Panc1 (cell line): ENCODE data around the gene PPP2R3B. TPM values are rescaled to one million over a fixed set of nuclear protein-coding genes. Genes with fewer than 3 reads are reported as not detected.

Experiments used
- ATAC-seq: fragments of 200-7000 bp; cut with Tn5 transposase; 2 replicates; pipeline ENCODE4 v1.9.1; 2020; ENCODE audit warnings: mild to moderate bottlenecking, moderate library complexity
- BruUV-seq: library from RNA; stranded (reverse); fragments of 400-500 nt; replicated peaks from 2 replicates; lab custom pipeline; 2021; lab: Mats Ljungman, UMichigan
- CTCF ChIA-PET: fragments of 300-600 bp; sonication (Branson Sonifier 250); formaldehyde crosslinking; loops from one replicate; lab custom pipeline; 2022; ENCODE audit warnings: antibody characterized with exemption; lab: Charles Lee
- POLR2A ChIA-PET: fragments of 300-600 bp; sonication (Branson Sonifier 250); formaldehyde crosslinking; loops from one replicate; lab custom pipeline; 2022; ENCODE audit warnings: antibody characterized with exemption; lab: Charles Lee
- DNase-seq: peaks from one replicate; pipeline ENCODE4 v3.0.0-alpha.2; 2010; ENCODE audit warnings: low read depth, low spot score
- H3K27ac ChIP-seq: 2 replicates; pipeline ENCODE4 v1.5.1; 2011; ENCODE audit warnings: mild to moderate bottlenecking, low read length, inconsistent platforms
- H3K27me3 ChIP-seq: fragments of 200-500 bp; sonication (Bioruptor generic); 2 replicates; pipeline ENCODE4 v1.6.0; 2014; ENCODE audit warnings: low read length, inconsistent platforms; ENCODE audit not compliant: control insufficient read depth, insufficient read depth
- H3K36me3 ChIP-seq: fragments of 200-500 bp; sonication (Bioruptor generic); 2 replicates; pipeline ENCODE4 v1.5.1; 2014; ENCODE audit warnings: inconsistent platforms, mild to moderate bottlenecking, low read length, moderate library complexity; ENCODE audit not compliant: control insufficient read depth, insufficient read depth
- H3K4me1 ChIP-seq: 2 replicates; pipeline ENCODE4 v1.5.1; 2011; ENCODE audit warnings: inconsistent platforms, mild to moderate bottlenecking, low read length, moderate library complexity; ENCODE audit not compliant: control insufficient read depth, insufficient read depth
- H3K4me3 ChIP-seq, 2 experiments: 2 replicates each; pipeline ENCODE4 v1.5.1; 2011 to 2012; ENCODE audit warnings: low read depth in 2 of 2, low read length in 2 of 2, mild to moderate bottlenecking in 2 of 2, inconsistent platforms in 1 of 2, moderate library complexity in 1 of 2
- H3K9me3 ChIP-seq: fragments of 200-500 bp; sonication (Bioruptor generic); 2 replicates; pipeline ENCODE4 v1.5.1; 2014; ENCODE audit warnings: low read depth, mild to moderate bottlenecking, inconsistent platforms, low read length, moderate library complexity; ENCODE audit not compliant: control insufficient read depth, insufficient read depth
- POLR2AphosphoS5 ChIP-seq: IDR thresholded peaks from 2 replicates; pipeline ENCODE4 v1.6.1; 2012; ENCODE audit warnings: mild to moderate bottlenecking, low read depth, low read length, moderate library complexity
- SIN3A ChIP-seq: IDR thresholded peaks from 2 replicates; pipeline ENCODE4 v1.6.1; 2012; ENCODE audit warnings: low read depth, mild to moderate bottlenecking, low read length, moderate library complexity, borderline replicate concordance; ENCODE audit not compliant: insufficient read depth
- TCF7L2 ChIP-seq: IDR thresholded peaks from 2 replicates; pipeline ENCODE4 v1.6.1; 2011; ENCODE audit warnings: mild to moderate bottlenecking, low read depth, low read length, inconsistent platforms
- in situ Hi-C: cut with HindIII; loops from 2 replicates; pipeline ENCODE4 v1.10.0; 2016; ENCODE audit warnings: low sequenced_read_pairs, low pct_unique_long_range_greater_than_20kb
- intact Hi-C: fragments of 100-400 bp; cut with micrococcal nuclease; formaldehyde crosslinking; loops from one replicate; pipeline ENCODE4 v1.10.0; 2022; ENCODE audit not compliant: unreplicated experiment
- total RNA-seq: library from RNA; stranded (reverse); gene quantifications from one replicate; pipeline ENCODE4 v1.2.1, GENCODE V29; 2021; ENCODE audit not compliant: unreplicated experiment
- TF ChIP-seq, protein P1 (sequence below), 2 experiments: IDR thresholded peaks; 2 replicates each; pipeline ENCODE4 v1.6.1; 2011 to 2012; ENCODE audit warnings: low read depth in 2 of 2, control low read depth in 1 of 2, low read length in 1 of 2, mild to moderate bottlenecking in 1 of 2, moderate library complexity in 1 of 2; ENCODE audit not compliant: insufficient read depth in 1 of 2
- TF ChIP-seq, protein P2 (sequence below): fragments of 450-650 bp; IDR thresholded peaks from 2 replicates; pipeline ENCODE4 v1.5.1; 2017; ENCODE audit warnings: mild to moderate bottlenecking

The PPP2R3B gene
- total RNA-seq, 1 experiment from 2014 or later, result 19.2 TPM

DNA sequence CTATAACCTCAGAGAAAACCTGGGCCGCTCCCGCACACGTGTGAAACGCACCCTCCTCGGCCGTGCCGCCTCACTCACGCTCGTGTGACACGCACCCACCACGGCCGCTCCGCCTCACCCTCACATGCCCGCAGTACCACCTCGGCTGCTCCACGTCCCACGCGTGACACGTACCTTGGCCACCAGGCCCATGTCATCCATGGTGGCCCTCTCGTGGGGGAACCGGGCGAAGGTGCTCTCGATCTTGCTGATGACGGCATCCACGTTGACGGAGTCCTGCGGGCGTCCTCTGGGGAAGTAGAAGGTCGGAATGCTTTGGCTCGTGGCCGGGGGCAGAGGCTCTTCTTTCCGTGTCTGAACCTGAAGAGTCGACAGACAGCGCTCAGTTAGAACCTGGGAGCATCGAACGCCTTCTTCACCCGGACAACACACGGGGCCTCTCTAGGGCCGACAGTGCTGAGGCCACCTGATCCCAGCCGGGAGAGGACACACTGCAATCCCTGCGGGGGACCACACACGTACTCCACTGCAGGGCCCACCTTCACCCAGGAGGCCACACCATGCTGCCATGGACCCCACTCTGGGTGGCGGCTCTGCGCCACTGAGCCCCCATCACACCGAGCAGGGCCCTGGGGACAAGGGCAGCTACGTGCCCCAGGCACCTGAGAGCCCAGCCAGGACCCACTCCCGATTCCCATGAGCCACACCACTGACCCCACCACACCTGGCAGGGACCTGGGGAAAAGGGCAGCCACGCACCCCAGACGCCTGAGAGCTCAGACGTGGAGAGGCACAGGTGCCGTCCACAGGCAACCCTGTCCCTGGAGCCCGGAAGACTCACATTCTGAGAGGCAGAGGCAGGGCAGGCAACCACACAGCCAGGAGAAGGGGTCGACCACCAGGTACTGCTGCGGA lies 25.2 kb downstream of the PPP2R3B start:
- ATAC-seq, result no peak
- in situ Hi-C loops, result no loop called here
- Histone ChIP-seq H3K27me3 (no peaks in the 10 kb centered on the region), H3K9me3 (no peaks in the 10 kb centered on the region), H3K4me3 (no peak overlapping the region), H3K4me1 (no peaks in the 10 kb centered on the region), H3K36me3 (no peaks in the 10 kb centered on the region), H3K27ac (no peak overlapping the region)
- POLR2A ChIA-PET, result no interaction called here
- CTCF ChIA-PET, result no interaction called here
- no peak for DNase-seq
- intact Hi-C loops, result no loop called here
- TF ChIP-seq SIN3A, result no peak
- TF ChIP-seq, protein P1, sequence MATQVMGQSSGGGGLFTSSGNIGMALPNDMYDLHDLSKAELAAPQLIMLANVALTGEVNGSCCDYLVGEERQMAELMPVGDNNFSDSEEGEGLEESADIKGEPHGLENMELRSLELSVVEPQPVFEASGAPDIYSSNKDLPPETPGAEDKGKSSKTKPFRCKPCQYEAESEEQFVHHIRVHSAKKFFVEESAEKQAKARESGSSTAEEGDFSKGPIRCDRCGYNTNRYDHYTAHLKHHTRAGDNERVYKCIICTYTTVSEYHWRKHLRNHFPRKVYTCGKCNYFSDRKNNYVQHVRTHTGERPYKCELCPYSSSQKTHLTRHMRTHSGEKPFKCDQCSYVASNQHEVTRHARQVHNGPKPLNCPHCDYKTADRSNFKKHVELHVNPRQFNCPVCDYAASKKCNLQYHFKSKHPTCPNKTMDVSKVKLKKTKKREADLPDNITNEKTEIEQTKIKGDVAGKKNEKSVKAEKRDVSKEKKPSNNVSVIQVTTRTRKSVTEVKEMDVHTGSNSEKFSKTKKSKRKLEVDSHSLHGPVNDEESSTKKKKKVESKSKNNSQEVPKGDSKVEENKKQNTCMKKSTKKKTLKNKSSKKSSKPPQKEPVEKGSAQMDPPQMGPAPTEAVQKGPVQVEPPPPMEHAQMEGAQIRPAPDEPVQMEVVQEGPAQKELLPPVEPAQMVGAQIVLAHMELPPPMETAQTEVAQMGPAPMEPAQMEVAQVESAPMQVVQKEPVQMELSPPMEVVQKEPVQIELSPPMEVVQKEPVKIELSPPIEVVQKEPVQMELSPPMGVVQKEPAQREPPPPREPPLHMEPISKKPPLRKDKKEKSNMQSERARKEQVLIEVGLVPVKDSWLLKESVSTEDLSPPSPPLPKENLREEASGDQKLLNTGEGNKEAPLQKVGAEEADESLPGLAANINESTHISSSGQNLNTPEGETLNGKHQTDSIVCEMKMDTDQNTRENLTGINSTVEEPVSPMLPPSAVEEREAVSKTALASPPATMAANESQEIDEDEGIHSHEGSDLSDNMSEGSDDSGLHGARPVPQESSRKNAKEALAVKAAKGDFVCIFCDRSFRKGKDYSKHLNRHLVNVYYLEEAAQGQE (IDR thresholded peaks at IDR 0.05; ENCODE audit: insufficient read depth in 1 of 2, low read depth in 2 of 2, low read length in 1 of 2), result no peak
- TF ChIP-seq, protein P2, sequence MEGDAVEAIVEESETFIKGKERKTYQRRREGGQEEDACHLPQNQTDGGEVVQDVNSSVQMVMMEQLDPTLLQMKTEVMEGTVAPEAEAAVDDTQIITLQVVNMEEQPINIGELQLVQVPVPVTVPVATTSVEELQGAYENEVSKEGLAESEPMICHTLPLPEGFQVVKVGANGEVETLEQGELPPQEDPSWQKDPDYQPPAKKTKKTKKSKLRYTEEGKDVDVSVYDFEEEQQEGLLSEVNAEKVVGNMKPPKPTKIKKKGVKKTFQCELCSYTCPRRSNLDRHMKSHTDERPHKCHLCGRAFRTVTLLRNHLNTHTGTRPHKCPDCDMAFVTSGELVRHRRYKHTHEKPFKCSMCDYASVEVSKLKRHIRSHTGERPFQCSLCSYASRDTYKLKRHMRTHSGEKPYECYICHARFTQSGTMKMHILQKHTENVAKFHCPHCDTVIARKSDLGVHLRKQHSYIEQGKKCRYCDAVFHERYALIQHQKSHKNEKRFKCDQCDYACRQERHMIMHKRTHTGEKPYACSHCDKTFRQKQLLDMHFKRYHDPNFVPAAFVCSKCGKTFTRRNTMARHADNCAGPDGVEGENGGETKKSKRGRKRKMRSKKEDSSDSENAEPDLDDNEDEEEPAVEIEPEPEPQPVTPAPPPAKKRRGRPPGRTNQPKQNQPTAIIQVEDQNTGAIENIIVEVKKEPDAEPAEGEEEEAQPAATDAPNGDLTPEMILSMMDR, result no peak
- TF ChIP-seq POLR2AphosphoS5, result no peak
- TF ChIP-seq TCF7L2, result no peak
- no TSS peak for BruUV-seq

DNA sequence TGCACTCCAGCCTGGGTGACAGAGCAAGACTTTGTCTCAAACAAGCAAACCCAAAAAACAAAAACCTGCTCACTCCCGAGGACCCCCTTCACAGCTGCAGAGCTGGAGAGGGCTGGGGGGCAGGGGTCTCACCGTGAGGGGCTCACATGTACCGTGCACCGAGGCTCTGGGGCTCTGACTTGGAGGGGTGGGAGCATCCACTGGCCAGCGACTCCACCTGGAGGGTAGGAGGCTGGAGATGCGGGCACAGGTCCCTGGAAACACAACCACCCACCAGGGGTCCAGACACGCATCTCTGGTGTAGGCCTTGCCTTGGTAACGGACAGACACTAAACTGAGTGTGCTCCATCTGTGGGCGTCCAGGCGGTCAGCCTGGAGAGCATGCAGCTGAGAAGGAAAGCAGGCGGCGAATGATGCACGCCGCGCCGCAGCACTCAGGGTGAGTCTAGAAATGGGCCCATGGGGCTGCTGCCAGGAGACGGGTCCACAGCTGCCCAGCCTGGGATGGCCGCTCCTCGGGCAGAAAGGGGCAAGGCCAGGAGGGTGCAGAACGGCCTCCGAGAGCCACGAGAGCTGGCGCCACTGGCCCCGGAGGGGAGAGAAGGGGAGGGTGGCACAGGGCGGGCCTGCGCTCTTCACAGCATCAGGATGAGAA lies 26.1 kb downstream of the PPP2R3B start:
- no TSS peak for BruUV-seq
- H3K27me3 ChIP-seq, result no peaks in the 10 kb centered on the region
- ATAC-seq (no peak), DNase-seq (no peak)
- H3K4me3 ChIP-seq, result no peak overlapping the region
- no peaks in the 10 kb centered on the region for H3K9me3 ChIP-seq
- ChIA-PET CTCF (no interaction called here), POLR2A (no interaction called here)
- intact Hi-C loops (no loop called here), in situ Hi-C loops (no loop called here)
- no peaks in the 10 kb centered on the region for H3K4me1 ChIP-seq
- TF ChIP-seq, protein P2, result no peak
- TF ChIP-seq POLR2AphosphoS5, result no peak
- TF ChIP-seq TCF7L2, result no peak
- TF ChIP-seq, protein P1 (IDR thresholded peaks at IDR 0.05; ENCODE audit: insufficient read depth in 1 of 2, low read depth in 2 of 2, low read length in 1 of 2), result no peak
- no peak for TF ChIP-seq SIN3A
- H3K27ac ChIP-seq, result no peak overlapping the region
- no peaks in the 10 kb centered on the region for H3K36me3 ChIP-seq
